GM19023 (cell line): ENCODE measurements around the gene TP53I11.

ENCODE experiments used
- ATAC-seq: cut with Tn5 transposase; IDR thresholded peaks from one replicate; pipeline ENCODE4 v1.9.1; 2021; ENCODE audit warnings: mild to moderate bottlenecking, moderate library complexity; ENCODE audit not compliant: unreplicated experiment

The TP53I11 gene

DNA sequence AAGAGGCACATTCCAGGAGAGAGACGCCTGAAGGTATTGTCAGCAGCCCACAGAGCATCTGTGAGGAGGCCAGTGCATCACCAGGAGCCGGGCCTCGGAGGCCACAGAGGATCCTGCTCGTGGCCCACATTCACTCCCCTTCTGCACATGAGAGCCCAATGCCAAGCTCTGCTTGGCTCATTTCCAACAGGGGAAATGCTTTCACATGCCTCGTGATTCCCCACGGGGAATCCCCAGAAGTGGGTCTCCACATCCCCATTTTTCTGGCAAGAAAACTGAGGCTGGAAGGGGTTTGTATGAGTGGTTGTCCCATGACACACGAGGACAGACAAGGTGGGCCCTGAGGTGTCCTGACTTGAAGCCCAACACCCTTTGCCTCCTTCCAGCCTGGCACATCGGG, 34.4 kb downstream of the TP53I11 start:
- no peak for ATAC-seq

- ATAC-seq, result no peak
These were observed 35.1 kb downstream of the TP53I11 start for GRCh38 chr11:44915621-44916020.

DNA sequence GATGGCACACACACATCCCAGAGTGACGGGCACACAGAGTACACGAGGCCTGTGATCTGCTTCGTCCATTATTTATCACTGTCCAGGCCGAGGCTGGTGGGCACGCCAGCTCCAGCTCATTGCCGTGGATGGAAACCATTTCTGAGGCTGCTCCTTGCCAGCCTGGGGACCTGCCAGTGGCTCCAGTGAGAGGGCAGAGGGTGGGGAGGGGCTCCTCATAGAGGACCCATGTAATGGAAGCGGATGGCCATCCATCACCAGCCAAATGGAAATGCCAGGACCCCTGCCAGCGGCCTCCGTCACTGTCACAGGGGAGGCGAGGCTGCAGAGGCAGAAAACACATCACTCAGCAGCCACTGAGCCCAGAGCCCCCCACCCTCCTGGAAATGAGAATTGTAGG, 35.7 kb downstream of the TP53I11 start:
- no peak for ATAC-seq

GRCh38 chr11:44914105-44914504, 36.6 kb downstream of the TP53I11 start:
- no peak for ATAC-seq

DNA sequence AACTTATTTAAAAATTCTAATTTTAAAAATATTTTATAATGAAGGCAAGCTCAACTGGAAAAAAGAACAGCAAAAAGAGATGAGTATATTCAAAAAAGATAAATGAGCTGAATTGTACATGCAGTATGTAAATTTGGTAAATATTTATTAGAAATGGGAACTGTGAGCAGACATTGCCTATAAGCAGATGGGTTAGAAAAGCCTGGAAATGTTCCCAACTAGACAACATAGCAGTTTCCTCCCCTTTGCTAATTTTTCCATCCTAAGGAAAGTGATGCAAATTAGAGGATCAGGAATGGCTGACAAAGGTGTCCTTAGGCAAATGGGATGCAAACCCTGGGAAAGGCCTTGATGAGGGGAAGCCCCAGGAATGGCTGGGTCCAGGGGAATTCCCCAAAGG, 37.2 kb downstream of the TP53I11 start:
- ATAC-seq, result no peak

DNA sequence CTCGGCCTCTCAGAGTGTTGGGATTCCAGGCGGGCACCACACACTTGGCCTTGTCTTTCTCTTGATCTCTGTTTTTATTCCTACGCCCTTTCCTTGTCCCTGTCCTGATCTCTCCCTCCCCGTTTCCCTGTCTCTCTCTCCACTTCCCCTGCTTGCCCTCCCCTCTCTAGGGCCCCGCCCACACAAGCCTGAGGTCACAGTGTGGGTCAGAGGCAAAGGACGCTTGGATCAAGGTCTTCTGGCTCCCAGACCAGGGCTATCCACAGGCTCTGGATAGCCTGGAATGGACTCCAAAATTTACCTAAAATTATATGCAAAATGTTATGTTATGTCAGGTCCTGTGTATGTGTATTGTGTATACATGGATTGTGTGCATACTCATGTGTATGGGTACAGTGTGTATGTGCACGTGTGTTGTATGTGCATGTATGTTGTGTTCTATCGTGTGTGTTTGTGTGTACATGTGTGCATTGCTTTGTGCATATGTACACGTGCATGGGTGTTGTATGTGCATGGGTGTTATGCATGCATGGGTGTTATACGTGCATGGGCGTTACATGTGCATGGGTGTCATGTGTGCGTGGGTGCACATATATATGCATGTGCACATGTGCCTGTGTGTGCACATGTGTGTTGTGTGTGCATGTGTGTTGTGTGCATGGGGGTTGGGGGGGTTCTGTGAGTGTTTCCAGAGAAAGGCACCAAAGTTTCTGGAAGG, 38.3 kb downstream of the TP53I11 start:
- ATAC-seq, result no peak

DNA sequence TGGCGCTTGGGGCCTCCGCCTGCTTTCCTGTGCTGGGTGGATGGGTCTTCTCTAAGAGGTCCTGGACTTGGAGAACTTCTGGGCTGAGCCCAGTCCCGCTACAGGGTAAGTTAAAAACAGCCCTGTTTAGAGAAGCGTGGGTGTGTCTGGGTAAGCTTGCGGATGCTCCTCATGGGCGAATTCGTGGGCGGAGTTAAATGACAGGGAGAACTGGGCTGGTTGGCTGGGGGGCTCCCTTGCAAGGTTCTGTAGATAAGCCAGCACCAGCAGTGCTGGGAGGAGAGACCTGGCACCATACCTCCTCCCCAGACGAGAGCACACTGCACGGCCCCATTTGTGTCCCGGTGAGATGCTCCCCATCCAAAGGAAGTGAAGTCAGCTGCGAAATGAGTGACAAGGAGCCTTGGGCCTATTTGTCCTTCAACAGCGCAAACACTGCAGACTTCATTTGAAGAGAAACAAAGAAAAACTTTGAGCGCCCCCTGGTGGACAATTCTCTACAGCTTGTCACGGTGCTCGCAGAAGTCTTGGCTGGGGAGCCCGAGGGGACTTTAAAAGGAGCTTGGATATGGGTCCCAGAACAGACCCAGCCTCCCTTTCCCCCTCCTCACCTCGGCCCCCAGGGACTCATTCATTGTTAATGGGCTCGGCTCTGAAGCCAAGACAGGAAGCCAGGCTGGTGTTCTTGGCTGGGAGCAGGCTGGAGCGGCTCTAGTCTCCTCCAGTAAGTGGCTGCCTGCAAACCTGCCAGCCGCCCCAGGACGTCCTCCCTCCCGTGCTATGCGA, 39.5 kb downstream of the TP53I11 start:
- ATAC-seq, result peak; percentile 71

DNA sequence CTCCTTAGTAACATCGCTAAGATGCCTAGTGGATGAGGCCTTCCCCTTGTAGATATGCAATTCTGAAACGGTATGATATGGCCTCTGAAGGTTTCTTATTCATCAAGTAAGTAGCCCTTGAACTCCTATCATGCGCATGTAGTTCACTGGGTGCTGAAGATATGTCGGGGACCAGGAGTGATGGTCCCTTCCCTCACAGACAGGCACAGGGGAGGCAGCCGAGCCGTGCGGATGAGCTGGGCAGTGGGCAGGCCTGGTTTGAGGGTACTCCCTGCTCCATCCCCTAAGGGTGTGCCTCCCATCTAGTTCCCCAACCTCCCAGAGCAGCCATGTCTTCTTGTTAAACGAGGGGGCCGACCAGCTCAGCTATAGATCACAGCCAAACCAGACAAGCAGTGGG, 40.1 kb downstream of the TP53I11 start:
- ATAC-seq, result no peak

DNA sequence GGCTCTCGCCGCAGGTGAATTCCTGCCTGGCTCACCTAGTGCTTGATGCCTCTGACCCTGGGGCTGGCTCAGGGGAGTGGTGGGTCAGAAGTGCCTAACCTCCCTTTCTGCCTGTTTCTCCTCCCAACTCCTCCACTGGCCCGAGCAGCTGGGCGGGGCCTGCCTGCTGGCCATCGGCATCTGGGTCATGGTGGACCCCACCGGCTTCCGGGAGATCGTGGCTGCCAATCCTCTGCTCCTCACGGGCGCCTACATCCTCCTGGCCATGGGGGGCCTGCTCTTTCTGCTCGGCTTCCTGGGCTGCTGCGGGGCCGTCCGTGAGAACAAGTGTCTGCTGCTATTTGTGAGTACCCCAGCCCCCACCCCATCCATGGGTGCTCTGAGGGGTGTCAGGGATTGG, 41.1 kb downstream of the TP53I11 start:
- no peak for ATAC-seq

DNA sequence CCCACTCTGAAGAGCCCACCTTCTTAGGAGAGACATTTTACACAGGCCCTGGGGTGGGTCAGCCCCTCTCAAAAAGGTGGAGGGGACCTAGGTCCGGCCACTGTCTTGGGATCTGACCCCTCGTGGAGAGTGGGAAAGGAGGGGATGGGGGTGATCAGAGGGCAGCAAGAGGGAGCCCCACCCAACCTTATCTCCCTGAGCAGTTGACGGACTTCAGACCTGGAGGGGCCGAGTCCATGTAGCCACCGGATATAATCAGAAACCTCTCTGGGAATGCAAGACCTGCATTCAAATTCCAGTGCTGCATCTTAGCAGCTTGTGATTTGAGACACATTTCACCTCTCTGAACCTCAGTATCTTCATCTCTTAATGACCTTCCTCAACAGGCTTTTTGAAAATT, 44.0 kb downstream of the TP53I11 start:
- ATAC-seq, result no peak

GRCh38 chr11:44905131-44905866, 45.4 kb downstream of the TP53I11 start:
- no peak for ATAC-seq

GRCh38 chr11:44904261-44905020, 46.2 kb downstream of the TP53I11 start:
- ATAC-seq, result no peak

GRCh38 chr11:44903518-44903917, 47.2 kb downstream of the TP53I11 start:
- ATAC-seq, result no peak

DNA sequence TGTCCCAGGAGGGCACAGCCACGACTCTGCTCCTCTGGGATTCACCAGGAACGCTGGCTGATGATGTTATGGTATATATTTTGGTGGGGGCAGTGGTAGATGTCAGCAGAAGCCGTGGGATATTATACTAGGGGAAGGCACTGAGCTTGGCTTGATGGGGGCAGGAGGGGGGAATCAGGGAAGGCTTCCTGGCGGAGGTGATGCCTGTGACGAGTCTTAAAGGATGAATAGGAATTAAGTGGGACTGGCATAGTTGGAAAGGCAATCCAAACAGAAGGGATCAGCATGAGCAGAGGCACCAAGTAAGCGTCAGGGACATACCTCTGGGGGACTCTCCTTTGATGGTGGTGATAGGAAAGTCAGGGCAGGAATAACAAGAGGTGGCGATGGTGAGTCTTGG, 47.6 kb downstream of the TP53I11 start:
- no peak for ATAC-seq

GRCh38 chr11:44901786-44902185, 48.9 kb downstream of the TP53I11 start:
- no peak for ATAC-seq

DNA sequence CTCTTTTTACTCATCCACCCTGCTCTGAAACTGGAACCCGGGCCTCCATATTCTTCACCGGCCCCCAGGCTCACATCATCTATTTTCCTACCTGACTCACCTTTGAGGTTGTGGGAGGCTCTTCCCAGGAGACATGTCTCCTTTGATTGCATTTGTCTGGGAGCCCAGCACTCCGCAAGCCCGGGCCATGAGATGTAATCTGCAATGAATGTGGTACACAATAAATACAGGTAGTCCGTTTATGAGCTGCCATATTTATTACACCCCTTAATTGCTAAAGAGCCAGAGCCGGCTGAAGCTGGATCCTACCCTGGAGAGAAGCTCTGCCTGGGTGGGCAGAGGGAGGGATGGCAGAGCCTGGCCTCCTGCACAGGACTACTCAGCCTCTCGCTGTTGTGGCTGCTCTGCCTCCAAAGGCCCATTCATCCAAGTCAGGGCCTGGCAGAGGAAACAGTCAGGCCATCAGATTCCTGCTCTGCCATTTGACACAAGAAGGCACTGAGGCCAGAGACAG, 49.5 kb downstream of the TP53I11 start:
- ATAC-seq, result no peak

- ATAC-seq, result no peak
These were observed 50.7 kb downstream of the TP53I11 start for GRCh38 chr11:44899959-44900358.

GRCh38 chr11:44893846-44894617, 56.7 kb downstream of the TP53I11 start:
- ATAC-seq, result peak; percentile 68

GRCh38 chr11:44893308-44893822, 57.3 kb downstream of the TP53I11 start:
- ATAC-seq, result no peak

DNA sequence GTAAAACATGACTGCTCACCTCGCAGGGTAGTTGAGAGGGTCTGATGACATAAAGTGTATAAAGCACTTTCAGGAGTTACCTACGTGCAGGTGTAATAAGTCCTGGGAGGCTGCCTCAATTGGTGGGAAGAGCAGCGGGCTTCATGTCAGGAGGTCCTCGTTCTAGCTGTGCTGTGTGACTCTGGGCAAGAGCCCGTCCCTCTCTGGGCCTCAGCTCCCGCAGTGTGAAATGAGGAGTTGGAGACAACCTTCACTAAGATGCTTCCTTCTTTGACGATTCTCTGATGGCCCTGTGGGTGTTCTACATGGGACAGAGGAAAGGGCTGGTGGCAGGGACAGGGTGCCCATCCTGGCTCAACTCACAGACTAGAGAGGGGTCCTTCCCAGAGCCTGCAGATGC, 57.8 kb downstream of the TP53I11 start:
- no peak for ATAC-seq
